ENCODE data around the gene DSN1.
"Not testable (repeated sequence)": the region's sequence is repeated elsewhere in the genome, so short reads cannot be mapped to it uniquely, and the experiment has no call there.

DSN1 gene

DNA sequence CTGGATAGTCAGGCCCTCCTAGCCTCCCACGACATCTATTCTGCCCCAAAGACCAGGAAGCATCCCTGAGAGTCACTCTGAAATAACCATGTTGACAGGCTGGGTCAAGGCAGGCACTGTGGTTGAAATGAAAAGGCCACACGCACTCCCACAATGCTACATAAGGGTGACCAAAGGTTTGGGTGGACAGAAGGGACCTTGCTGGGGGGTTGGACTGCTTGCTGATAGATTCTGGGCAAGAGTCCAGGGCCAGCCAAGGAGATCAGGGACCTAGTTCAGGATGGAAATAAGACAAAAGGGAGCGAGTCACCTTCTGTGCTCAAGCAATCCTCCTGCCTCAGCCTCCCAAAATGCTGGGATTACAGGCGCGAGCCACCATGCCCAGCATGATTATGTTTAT, 32.5 kb upstream of the DSN1 start:
- H3K4me3 ChIP-seq (ENCODE audit: low read length): no peak overlapping the region
- TF ChIP-seq, protein P1, sequence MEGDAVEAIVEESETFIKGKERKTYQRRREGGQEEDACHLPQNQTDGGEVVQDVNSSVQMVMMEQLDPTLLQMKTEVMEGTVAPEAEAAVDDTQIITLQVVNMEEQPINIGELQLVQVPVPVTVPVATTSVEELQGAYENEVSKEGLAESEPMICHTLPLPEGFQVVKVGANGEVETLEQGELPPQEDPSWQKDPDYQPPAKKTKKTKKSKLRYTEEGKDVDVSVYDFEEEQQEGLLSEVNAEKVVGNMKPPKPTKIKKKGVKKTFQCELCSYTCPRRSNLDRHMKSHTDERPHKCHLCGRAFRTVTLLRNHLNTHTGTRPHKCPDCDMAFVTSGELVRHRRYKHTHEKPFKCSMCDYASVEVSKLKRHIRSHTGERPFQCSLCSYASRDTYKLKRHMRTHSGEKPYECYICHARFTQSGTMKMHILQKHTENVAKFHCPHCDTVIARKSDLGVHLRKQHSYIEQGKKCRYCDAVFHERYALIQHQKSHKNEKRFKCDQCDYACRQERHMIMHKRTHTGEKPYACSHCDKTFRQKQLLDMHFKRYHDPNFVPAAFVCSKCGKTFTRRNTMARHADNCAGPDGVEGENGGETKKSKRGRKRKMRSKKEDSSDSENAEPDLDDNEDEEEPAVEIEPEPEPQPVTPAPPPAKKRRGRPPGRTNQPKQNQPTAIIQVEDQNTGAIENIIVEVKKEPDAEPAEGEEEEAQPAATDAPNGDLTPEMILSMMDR (conservative IDR thresholded peaks at IDR 0.05; ENCODE audit: low read length): no peak
- no peak for DNase-seq (ENCODE audit: low read depth)

DNA sequence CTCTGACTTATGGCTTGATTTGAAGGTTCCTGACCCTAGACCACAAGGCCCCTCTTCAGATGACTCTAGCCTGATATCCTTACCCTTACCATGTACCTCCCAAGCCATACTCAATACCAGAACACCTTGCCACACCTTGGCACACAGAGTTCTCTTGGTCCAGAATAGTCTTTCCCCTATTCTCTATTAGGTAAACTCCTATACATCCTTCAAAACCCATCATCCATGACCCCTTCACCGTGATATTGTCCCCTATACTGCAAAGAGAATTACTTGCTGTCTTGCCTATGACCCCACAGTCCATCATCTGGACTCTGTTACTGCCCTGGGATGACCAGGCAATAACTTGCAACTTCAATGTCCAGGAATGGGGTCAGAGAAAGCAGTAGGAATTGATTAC, 31.8 kb upstream of the DSN1 start:
- no peak for DNase-seq (ENCODE audit: low read depth)
- TF ChIP-seq, protein P1 (conservative IDR thresholded peaks at IDR 0.05; ENCODE audit: low read length): no peak

DNA sequence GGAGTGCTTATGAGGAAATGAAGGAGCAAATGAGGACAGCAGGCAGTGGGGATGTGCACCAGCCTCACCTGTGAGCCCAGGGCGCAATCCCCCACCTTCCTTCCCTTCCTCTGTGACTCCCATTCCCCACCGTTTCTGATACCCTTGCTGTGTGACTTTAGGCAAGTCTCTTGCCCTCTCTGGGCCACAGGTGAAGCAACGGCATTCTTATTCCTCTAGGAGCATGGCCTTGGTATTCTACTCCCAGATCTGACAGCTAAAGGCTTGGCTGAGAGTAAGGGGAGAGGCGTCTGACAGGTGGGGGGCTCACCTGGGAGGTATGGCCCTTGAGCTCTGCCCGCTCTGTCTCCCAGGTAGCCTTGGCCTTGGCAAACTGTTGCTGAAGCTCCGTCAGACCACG, 30.9 kb upstream of the DSN1 start:
- H3K4me3 ChIP-seq (ENCODE audit: low read length): no peak overlapping the region
- TF ChIP-seq, protein P1 (conservative IDR thresholded peaks at IDR 0.05; ENCODE audit: low read length): no peak
- no peak for DNase-seq (ENCODE audit: low read depth)

More for the DNA sequence above, 31.8 kb upstream of the DSN1 start:
- H3K4me3 ChIP-seq (ENCODE audit: low read length): no peak overlapping the region

GRCh38 chr20:36802326-36803222, 29.0 kb upstream of the DSN1 start:
- DNase-seq (ENCODE audit: low read depth): peak; percentile 60
- TF ChIP-seq, protein P1 (conservative IDR thresholded peaks at IDR 0.05; ENCODE audit: low read length): no peak

GRCh38 chr20:36800410-36800809, 26.8 kb upstream of the DSN1 start:
- H3K4me3 ChIP-seq (ENCODE audit: low read length): no peak overlapping the region
- TF ChIP-seq, protein P1 (conservative IDR thresholded peaks at IDR 0.05; ENCODE audit: low read length): no peak
- DNase-seq (ENCODE audit: low read depth): no peak

More at GRCh38 chr20:36802326-36803222, 29.0 kb upstream of the DSN1 start:
- no peak overlapping the region for H3K4me3 ChIP-seq (ENCODE audit: low read length)

DNA sequence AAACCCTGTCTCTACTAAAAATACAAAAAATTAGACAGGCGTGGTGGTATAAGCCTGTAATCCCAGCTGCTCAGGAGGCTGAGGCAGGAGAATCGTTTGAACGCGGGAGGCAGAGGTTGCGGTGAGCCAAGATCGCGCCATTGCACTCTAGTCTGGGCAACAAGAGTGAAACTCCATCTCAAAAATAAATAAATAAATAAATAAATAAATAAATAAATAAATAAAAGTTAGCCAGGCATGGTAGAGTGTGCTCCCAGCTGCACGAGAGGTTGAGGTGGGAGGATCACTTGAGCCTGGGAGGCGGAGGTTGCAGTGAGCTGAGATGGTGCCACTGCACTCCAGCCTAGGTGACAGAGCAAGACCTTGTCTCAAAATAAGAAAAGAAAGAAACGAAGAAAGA, 25.8 kb upstream of the DSN1 start:
- not testable (repeated sequence) for H3K4me3 ChIP-seq (ENCODE audit: low read length); DNase-seq (ENCODE audit: low read depth)

DNA sequence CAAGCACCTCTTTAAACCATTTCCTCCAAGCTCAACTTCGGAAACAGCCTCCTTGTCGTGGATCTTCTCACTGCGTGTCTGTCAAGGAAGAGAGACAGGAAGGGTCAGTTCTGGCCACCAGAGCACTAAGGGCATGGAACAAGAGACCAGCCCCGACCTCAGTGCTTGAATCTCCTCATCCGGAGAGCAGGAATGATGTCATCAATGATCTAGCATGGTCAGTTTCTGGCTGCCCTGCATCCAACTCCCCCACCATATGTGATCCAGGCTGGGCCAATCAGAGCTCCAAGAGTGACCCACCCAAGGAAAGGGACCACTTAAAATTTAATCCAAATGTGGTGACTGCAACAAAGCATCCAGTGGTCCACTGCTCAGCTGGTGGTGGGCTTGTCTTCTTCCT, 23.3 kb upstream of the DSN1 start:
- DNase-seq (ENCODE audit: low read depth): no peak
- TF ChIP-seq, protein P1 (conservative IDR thresholded peaks at IDR 0.05; ENCODE audit: low read length): no peak
- no peak overlapping the region for H3K4me3 ChIP-seq (ENCODE audit: low read length)

Data from AG10803 (cell line).